Neuron (in vitro differentiated cells): Measurements from ENCODE around the gene PEMT.
"Not testable (repeated sequence)": the region's sequence is repeated elsewhere in the genome, so short reads cannot be mapped to it uniquely, and the experiment has no call there.

Experiments
- H2AFZ ChIP-seq: one replicate; pipeline ENCODE4 v1.6.1; 2013; ENCODE audit warnings: low read depth, mild to moderate bottlenecking, inconsistent platforms, low read length, moderate library complexity
- H3K27me3 ChIP-seq: one replicate; pipeline ENCODE4 v1.6.1; 2013; ENCODE audit warnings: low read length; ENCODE audit not compliant: insufficient read depth
- H3K36me3 ChIP-seq: one replicate; pipeline ENCODE4 v1.6.1; 2013; ENCODE audit warnings: low read length; ENCODE audit not compliant: insufficient read depth
- H3K4me1 ChIP-seq: one replicate; pipeline ENCODE4 v1.6.1; 2013; ENCODE audit warnings: low read length; ENCODE audit not compliant: insufficient read depth
- H3K4me3 ChIP-seq: 2 replicates; pipeline ENCODE4 v1.5.1; 2013; ENCODE audit warnings: mild to moderate bottlenecking, low read length, moderate library complexity
- H3K9me3 ChIP-seq: one replicate; pipeline ENCODE4 v1.6.1; 2013; ENCODE audit warnings: low read length

The PEMT gene

DNA sequence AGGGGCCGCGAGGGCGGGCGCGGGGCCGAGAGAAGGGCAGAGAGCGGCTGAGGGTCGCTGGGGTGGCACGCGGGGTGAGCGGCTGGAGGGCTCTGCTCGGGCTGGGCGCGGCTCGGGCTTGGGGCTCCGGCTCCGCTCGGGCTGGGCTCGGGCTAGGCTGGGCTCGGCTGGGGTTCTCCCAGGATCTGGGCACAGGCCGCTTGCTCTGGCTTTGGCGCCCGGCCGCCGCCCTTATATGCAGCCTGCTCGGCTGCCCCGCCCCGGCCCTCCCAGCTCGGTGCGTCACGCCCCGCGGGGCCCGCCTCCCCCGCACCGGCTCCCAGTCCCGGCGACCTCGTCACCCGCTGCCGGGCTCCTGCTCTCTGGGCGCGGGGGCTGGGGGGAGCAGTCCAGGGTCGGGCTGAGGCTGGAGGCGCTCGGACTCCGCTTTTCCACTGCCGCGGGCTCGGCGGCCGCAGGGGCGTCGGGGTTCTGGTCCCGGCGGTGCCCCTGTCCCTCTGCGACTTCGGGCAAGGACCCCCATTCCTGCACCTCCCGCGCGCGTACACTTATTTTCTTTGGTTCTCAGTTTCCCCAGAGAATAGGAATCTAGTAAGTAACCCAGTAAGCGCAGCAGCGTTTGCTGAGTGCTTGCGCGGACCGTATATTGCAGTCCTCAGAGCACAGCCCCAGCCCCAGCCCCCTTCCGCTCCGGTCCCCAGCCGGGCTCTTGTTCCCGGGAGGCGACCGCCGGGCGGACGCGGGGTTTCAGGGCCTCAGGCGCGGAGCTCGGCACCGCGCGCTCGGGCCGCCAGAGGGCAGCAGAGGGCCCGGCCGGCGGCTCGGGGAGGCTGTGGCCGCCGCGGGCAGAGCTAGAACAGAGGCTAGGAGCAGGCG lies 95.1 kb downstream of the PEMT start, which contains the start of gene RASD1:
Gene RASD1 (minus strand): TSS at position 207 of the 876 bp plus-strand sequence. CDS start 214 bp downstream, outside the sequence.
- Histone ChIP-seq H3K4me3 (peak within 1 kb of the TSS; percentile 60), H3K36me3 (peaks cover 22% of the 10 kb centered on the region), H3K9me3 (peaks cover 5% of the 10 kb centered on the region), H2AFZ (peak within 1 kb of the TSS; percentile 94), H3K4me1 (peaks cover 13% of the 10 kb centered on the region), H3K27me3 (no peaks in the 10 kb centered on the region)

DNA sequence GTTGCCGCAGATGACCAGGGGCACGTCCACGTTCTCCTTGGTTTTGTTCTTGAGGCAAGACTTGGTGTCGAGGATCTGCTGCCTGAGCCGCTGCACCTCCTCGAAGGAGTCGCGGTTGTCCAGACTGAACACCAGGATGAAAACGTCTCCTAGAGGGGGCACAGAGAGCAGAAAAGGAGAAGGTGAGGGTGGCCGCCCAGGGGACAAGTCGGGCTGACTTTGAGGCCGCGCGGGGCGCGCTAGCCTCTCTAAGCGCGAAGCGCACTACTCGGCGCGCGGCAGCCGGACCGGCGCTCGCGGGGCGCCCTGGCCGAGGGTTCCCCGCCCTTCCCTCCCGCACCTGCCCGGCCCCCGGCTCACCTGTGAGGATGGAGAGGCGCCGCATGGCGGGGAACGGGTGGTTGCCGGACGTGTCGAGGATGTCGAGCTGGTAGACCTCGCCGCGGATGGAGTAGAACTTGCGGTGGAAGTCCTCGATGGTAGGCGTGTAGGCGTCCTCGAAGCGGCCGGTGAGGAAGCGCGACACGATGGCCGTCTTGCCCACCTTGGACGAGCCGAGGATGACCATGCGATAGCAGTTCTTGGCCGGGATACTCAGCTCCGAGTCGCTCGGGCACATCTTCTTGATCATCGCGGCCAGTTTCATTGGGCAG lies 95.8 kb downstream of the PEMT start:
- Histone ChIP-seq H3K4me1 (peaks cover 13% of the 10 kb centered on the region), H3K4me3 (peak overlapping the region; percentile 60), H2AFZ (no peak overlapping the region), H3K36me3 (peaks cover 30% of the 10 kb centered on the region), H3K9me3 (peaks cover 5% of the 10 kb centered on the region), H3K27me3 (no peaks in the 10 kb centered on the region)

GRCh38 chr17:17494870-17495535 lies 96.5 kb downstream of the PEMT start:
- peaks cover 5% of the 10 kb centered on the region for H3K9me3 ChIP-seq
- H2AFZ ChIP-seq: no peak overlapping the region

GRCh38 chr17:17494499-17494869 lies 97.0 kb downstream of the PEMT start:
- peaks cover 5% of the 10 kb centered on the region for H3K9me3 ChIP-seq
- no peak overlapping the region for H3K4me3 ChIP-seq
- H3K4me1 ChIP-seq: peaks cover 13% of the 10 kb centered on the region
- H2AFZ ChIP-seq: no peak overlapping the region
- H3K27me3 ChIP-seq: no peaks in the 10 kb centered on the region
- H3K36me3 ChIP-seq: peaks cover 38% of the 10 kb centered on the region

More at GRCh38 chr17:17494870-17495535, 96.5 kb downstream of the PEMT start:
- peaks cover 34% of the 10 kb centered on the region for H3K36me3 ChIP-seq
- H3K4me1 ChIP-seq: peaks cover 13% of the 10 kb centered on the region
- H3K27me3 ChIP-seq: no peaks in the 10 kb centered on the region
- H3K4me3 ChIP-seq: no peak overlapping the region

DNA sequence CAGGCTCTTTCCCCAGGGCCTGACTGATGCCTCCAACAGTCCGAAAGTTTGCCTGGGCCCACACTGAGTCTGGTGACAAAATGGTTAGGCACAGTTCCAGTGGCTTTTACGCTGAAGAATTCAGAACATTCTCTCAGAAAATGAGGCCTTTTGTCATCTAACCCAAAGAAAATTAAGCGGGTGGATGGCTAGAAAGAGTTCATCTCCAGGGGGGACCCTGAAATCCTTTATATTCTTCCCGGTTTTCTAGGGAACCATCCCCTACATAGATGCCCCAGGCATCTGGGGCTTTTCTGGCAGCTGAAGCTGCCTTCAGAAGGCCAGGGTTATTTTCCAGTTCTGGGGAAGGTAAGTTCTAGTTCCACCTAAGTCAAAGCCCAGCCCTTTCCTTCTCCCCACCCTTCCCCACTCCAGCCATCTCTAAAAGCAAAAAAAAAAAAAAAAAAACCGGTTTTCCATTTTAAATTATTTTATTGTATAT lies 97.5 kb downstream of the PEMT start:
- Histone ChIP-seq H3K27me3 (no peaks in the 10 kb centered on the region), H3K9me3 (peaks cover 5% of the 10 kb centered on the region), H3K36me3 (peaks cover 39% of the 10 kb centered on the region), H3K4me1 (peaks cover 13% of the 10 kb centered on the region), H2AFZ (no peak overlapping the region), H3K4me3 (no peak overlapping the region)

GRCh38 chr17:17493249-17493985 lies 98.1 kb downstream of the PEMT start:
- H3K9me3 ChIP-seq: peaks cover 5% of the 10 kb centered on the region
- H3K36me3 ChIP-seq: peaks cover 42% of the 10 kb centered on the region
- no peaks in the 10 kb centered on the region for H3K27me3 ChIP-seq
- H3K4me3 ChIP-seq: no peak overlapping the region
- H2AFZ ChIP-seq: no peak overlapping the region
- H3K4me1 ChIP-seq: peaks cover 13% of the 10 kb centered on the region

GRCh38 chr17:17492571-17492970 lies 98.9 kb downstream of the PEMT start:
- Histone ChIP-seq H3K36me3 (peaks cover 50% of the 10 kb centered on the region), H3K9me3 (peaks cover 5% of the 10 kb centered on the region), H3K27me3 (no peaks in the 10 kb centered on the region), H3K4me1 (peaks cover 13% of the 10 kb centered on the region), H2AFZ (no peak overlapping the region), H3K4me3 (no peak overlapping the region)

- peaks cover 54% of the 10 kb centered on the region for H3K36me3 ChIP-seq
- H2AFZ ChIP-seq: no peak overlapping the region
- no peak overlapping the region for H3K4me3 ChIP-seq
- peaks cover 8% of the 10 kb centered on the region for H3K4me1 ChIP-seq
- no peaks in the 10 kb centered on the region for H3K27me3 ChIP-seq
- peaks cover 5% of the 10 kb centered on the region for H3K9me3 ChIP-seq
Observed at GRCh38 chr17:17492085-17492484, 99.4 kb downstream of the PEMT start.

- H3K4me1 ChIP-seq: peaks cover 6% of the 10 kb centered on the region
- H2AFZ ChIP-seq: no peak overlapping the region
- H3K9me3 ChIP-seq: peaks cover 5% of the 10 kb centered on the region
- no peak overlapping the region for H3K4me3 ChIP-seq
- peaks cover 57% of the 10 kb centered on the region for H3K36me3 ChIP-seq
- no peaks in the 10 kb centered on the region for H3K27me3 ChIP-seq
Observed at GRCh38 chr17:17491546-17491988, 99.9 kb downstream of the PEMT start.

DNA sequence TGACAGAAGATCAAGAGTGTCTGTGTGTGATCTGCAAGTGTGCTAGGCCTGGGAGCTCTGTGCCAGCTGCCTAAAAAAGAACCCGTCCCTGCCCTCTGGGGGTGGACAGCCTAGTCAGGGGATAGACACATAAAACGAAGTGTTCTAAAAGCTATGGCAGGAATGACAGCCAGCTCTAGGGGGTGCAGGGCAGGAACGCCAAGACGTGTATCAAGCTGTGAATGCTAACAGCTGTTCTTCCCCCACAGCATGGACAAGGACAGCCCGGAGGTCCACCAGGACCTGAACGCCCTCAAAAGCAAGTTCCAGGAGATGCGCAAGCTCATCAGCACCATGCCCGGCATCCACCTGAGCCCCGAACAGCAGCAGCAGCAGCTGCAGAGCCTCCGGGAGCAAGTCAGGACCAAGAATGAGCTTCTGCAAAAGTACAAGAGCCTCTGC lies 100.5 kb downstream of the PEMT start:
- H3K27me3 ChIP-seq: no peaks in the 10 kb centered on the region
- no peak overlapping the region for H2AFZ ChIP-seq
- H3K36me3 ChIP-seq: peaks cover 57% of the 10 kb centered on the region
- H3K9me3 ChIP-seq: peaks cover 5% of the 10 kb centered on the region
- H3K4me3 ChIP-seq: no peak overlapping the region
- H3K4me1 ChIP-seq: peaks cover 6% of the 10 kb centered on the region

DNA sequence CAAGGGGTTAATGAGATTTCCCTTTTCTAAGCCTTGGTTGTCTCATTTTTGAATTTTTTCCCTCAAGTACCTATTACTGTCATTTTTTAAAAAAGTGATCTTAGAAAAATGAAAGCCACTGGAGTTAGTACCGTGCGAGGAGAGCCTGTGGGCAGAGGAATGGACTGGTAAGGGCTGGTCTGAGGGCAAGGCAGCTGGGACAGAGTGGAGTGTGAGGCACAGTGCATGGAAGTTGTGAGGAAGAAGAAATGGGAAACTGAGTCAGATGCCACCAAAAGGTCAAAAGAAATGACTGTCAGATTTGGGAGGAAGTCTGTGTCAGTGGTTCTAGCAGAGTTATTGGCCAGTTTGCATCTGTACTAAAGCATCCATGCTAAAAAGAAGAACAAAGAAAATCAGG lies 103.5 kb downstream of the PEMT start:
- no peaks in the 10 kb centered on the region for H3K4me1 ChIP-seq
- H3K36me3 ChIP-seq: peaks cover 55% of the 10 kb centered on the region
- H3K9me3 ChIP-seq: peaks cover 4% of the 10 kb centered on the region
- H3K4me3 ChIP-seq: no peak overlapping the region
- no peak overlapping the region for H2AFZ ChIP-seq
- H3K27me3 ChIP-seq: no peaks in the 10 kb centered on the region

GRCh38 chr17:17486416-17486815 lies 105.1 kb downstream of the PEMT start:
- H3K27me3 ChIP-seq, H3K4me1 ChIP-seq, H3K4me3 ChIP-seq, H2AFZ ChIP-seq, H3K9me3 ChIP-seq: not testable (repeated sequence)
- peaks cover 46% of the 10 kb centered on the region for H3K36me3 ChIP-seq
